SU-DHL-6 (cell line): Measurements from ENCODE around the gene SIL1.

Experiments
- H2AFZ ChIP-seq: fragments of 200-600 bp; sonication (generic); 2 replicates; pipeline ENCODE4 v1.6.1; 2014; ENCODE audit warnings: low read depth, mild to moderate bottlenecking, moderate library complexity, mixed read lengths, antibody characterized with exemption, low read length; ENCODE audit not compliant: severe bottlenecking
- H3F3A ChIP-seq: fragments of 200-600 bp; shearing (Covaris generic); 2 replicates; pipeline ENCODE4 v1.6.0; 2016; ENCODE audit warnings: antibody characterized with exemption, mild to moderate bottlenecking; ENCODE audit not compliant: insufficient read depth
- H3K27ac ChIP-seq: fragments of 200-600 bp; sonication (generic); 2 replicates; pipeline ENCODE4 v1.5.1; 2016; ENCODE audit warnings: low read depth, mild to moderate bottlenecking, low read length, moderate library complexity, mixed read lengths
- H3K27me3 ChIP-seq: fragments of 200-600 bp; sonication (generic), shearing (Covaris generic); 2 replicates; pipeline ENCODE4 v1.6.0; 2014; ENCODE audit warnings: mild to moderate bottlenecking, low read length
- H3K36me3 ChIP-seq: fragments of 200-600 bp; sonication (generic); 2 replicates; pipeline ENCODE4 v1.6.1; 2014; ENCODE audit warnings: mild to moderate bottlenecking, low read length, mixed read lengths
- H3K4me2 ChIP-seq: fragments of 300-600, 200-600 bp; shearing (Covaris generic), sonication (generic); 2 replicates; pipeline ENCODE4 v1.6.0; 2014; ENCODE audit warnings: low read length, low read depth, mild to moderate bottlenecking; ENCODE audit not compliant: poor library complexity, severe bottlenecking
- H3K4me3 ChIP-seq: fragments of 200-600 bp; sonication (generic); 2 replicates; pipeline ENCODE4 v1.5.1; 2014; ENCODE audit warnings: antibody characterized with exemption, low read length, mild to moderate bottlenecking, mixed read lengths; ENCODE audit not compliant: insufficient read depth, poor library complexity, severe bottlenecking
- H3K79me2 ChIP-seq: fragments of 200-600 bp; sonication (generic); 2 replicates; pipeline ENCODE4 v1.6.1; 2014; ENCODE audit warnings: mild to moderate bottlenecking, low read length, moderate library complexity; ENCODE audit not compliant: insufficient read depth
- H3K9ac ChIP-seq: fragments of 200-600 bp; sonication (generic); 2 replicates; pipeline ENCODE4 v1.7.0; 2014; ENCODE audit warnings: mild to moderate bottlenecking, low read length
- H3K9me2 ChIP-seq: fragments of 200-600 bp; sonication (generic); replicated peaks from 2 replicates; pipeline ENCODE4 v1.6.1; 2014; ENCODE audit warnings: low read length; ENCODE audit not compliant: insufficient read depth
- H3K9me3 ChIP-seq: fragments of 200-600 bp; sonication (generic); 2 replicates; pipeline ENCODE4 v1.6.1; 2014; ENCODE audit warnings: low read length, mixed read lengths; ENCODE audit not compliant: insufficient read depth
- H4K20me1 ChIP-seq: fragments of 200-600 bp; sonication (generic); 2 replicates; pipeline ENCODE4 v1.6.1; 2014; ENCODE audit warnings: low read depth, mild to moderate bottlenecking, antibody characterized with exemption, low read length, moderate library complexity, mixed read lengths
- EZH2phosphoT487 ChIP-seq: fragments of 200-600 bp; sonication (generic), shearing (Covaris generic); conservative IDR thresholded peaks from 2 replicates; pipeline ENCODE4 v1.6.1; 2018; ENCODE audit warnings: mild to moderate bottlenecking, antibody characterized with exemption, low read length, moderate library complexity, mixed read lengths
- TF ChIP-seq, protein P1 (sequence below): fragments of 200-600 bp; sonication (generic); IDR thresholded peaks from one replicate; pipeline ENCODE4 v1.5.1; 2017; ENCODE audit warnings: antibody characterized with exemption, mild to moderate bottlenecking, low read length, moderate library complexity; ENCODE audit not compliant: insufficient read depth, poor library complexity, severe bottlenecking

The SIL1 gene

DNA sequence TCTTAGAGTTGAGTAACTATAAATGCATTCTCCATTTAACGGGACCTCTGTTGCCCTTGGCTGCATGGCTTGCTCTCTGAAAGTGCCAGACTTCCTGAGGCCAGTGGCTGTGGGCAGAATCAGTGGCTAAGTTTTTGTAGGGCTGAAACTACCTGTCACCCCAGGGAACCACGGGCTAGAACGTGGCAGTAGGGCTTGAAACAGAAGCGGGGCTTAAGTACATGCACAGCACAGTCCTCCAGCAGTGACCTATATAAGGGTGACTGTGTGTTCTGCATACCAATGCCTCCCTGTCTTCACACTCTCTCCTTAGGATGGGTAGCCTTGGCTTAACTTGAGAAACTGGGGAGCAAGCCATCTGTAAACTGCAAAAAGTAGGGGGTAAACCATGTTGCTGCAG lies 279.5 kb downstream of the SIL1 start:
- no peak overlapping the region for H2AFZ ChIP-seq
- no peaks in the 10 kb centered on the region for H3K27me3 ChIP-seq
- H3K27ac ChIP-seq, result no peak overlapping the region
- H3K36me3 ChIP-seq, result no peaks in the 10 kb centered on the region
- no peaks in the 10 kb centered on the region for H3K9me3 ChIP-seq
- no peak overlapping the region for H3K4me2 ChIP-seq
- no peak overlapping the region for H3K9ac ChIP-seq
- TF ChIP-seq, protein P1, sequence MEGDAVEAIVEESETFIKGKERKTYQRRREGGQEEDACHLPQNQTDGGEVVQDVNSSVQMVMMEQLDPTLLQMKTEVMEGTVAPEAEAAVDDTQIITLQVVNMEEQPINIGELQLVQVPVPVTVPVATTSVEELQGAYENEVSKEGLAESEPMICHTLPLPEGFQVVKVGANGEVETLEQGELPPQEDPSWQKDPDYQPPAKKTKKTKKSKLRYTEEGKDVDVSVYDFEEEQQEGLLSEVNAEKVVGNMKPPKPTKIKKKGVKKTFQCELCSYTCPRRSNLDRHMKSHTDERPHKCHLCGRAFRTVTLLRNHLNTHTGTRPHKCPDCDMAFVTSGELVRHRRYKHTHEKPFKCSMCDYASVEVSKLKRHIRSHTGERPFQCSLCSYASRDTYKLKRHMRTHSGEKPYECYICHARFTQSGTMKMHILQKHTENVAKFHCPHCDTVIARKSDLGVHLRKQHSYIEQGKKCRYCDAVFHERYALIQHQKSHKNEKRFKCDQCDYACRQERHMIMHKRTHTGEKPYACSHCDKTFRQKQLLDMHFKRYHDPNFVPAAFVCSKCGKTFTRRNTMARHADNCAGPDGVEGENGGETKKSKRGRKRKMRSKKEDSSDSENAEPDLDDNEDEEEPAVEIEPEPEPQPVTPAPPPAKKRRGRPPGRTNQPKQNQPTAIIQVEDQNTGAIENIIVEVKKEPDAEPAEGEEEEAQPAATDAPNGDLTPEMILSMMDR, result no peak
- TF ChIP-seq EZH2phosphoT487, result no peak
- no peaks in the 10 kb centered on the region for H3F3A ChIP-seq
- no peaks in the 10 kb centered on the region for H4K20me1 ChIP-seq
- no peaks in the 10 kb centered on the region for H3K79me2 ChIP-seq
- H3K9me2 ChIP-seq, result no peaks in the 10 kb centered on the region
- no peak overlapping the region for H3K4me3 ChIP-seq

DNA sequence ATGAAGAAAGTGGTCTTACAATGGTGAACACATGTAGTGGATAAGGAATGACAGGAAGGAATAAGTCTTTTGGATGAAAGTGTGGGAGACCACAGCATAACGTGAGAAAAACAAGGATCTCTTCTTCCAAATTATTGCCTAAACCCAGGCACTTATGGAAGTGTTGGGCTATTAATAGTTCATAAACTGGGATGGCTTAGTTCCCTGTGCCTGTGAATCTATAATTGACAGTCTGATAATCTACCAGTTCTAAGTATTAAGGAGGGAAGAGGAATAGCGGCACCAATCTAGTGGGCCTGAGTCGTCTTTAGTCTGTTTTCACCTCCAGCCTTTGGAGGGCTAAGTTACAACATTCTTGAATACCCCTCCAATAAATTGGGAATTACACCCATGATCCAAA lies 283.8 kb downstream of the SIL1 start:
- Histone ChIP-seq H2AFZ (no peak overlapping the region), H3K9me2 (no peaks in the 10 kb centered on the region), H3K4me2 (no peak overlapping the region), H3K27ac (no peak overlapping the region), H3K9me3 (no peaks in the 10 kb centered on the region), H3K79me2 (no peaks in the 10 kb centered on the region), H3F3A (no peaks in the 10 kb centered on the region), H3K36me3 (no peaks in the 10 kb centered on the region), H4K20me1 (no peaks in the 10 kb centered on the region), H3K4me3 (no peak overlapping the region), H3K9ac (no peak overlapping the region), H3K27me3 (no peaks in the 10 kb centered on the region)
- no peak for TF ChIP-seq EZH2phosphoT487
- TF ChIP-seq, protein P1, result no peak

DNA sequence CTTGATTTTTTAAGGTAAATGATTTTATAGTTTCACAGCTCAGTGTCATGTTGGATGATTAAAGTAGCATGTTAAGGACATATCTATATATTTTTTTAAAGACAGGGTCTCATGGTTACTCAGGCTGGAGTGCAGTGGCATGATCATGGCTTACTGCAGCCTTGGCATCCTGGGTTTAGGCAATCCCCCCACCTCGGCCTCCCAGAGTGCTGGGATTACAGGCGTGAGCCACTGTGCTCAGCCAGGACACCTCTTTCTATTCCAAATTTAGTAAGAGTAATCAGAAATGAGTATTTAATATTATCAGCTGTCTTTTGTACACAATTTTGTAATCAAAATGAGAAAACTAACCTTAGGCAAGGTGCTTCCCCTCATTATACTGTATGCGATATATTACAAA lies 284.4 kb downstream of the SIL1 start:
- no peaks in the 10 kb centered on the region for H3F3A ChIP-seq
- no peak overlapping the region for H3K4me2 ChIP-seq
- no peaks in the 10 kb centered on the region for H3K27me3 ChIP-seq
- H3K79me2 ChIP-seq, result no peaks in the 10 kb centered on the region
- no peak overlapping the region for H3K9ac ChIP-seq
- no peaks in the 10 kb centered on the region for H4K20me1 ChIP-seq
- no peak overlapping the region for H2AFZ ChIP-seq
- no peaks in the 10 kb centered on the region for H3K9me2 ChIP-seq
- no peaks in the 10 kb centered on the region for H3K36me3 ChIP-seq
- no peaks in the 10 kb centered on the region for H3K9me3 ChIP-seq
- H3K27ac ChIP-seq, result no peak overlapping the region
- TF ChIP-seq, protein P1, result no peak
- no peak for TF ChIP-seq EZH2phosphoT487
- H3K4me3 ChIP-seq, result no peak overlapping the region

DNA sequence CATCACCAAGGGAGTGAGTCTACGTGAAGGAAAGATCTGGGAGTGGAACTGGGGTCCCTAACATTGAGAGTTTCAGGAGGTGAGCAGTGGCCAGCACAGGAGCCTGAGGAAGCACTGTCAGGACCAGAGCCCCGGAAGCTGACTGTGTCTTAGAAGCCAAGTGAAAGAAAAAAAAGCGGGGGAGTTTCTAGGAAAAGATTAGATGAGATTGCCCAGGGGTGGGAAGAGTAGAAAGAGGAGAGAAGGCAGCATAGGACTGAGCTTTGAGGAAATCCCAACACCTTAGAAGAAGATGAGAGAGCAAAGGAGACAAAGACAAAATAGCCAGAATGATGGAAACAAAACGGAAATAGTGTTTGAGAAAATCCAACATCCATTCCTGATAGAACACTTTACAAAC lies 286.1 kb downstream of the SIL1 start:
- no peak for TF ChIP-seq EZH2phosphoT487
- TF ChIP-seq, protein P1, result no peak
- Histone ChIP-seq H3K4me3 (no peak overlapping the region), H3K4me2 (no peak overlapping the region), H3K27me3 (no peaks in the 10 kb centered on the region), H2AFZ (no peak overlapping the region), H3K27ac (no peak overlapping the region), H3K79me2 (no peaks in the 10 kb centered on the region), H3F3A (no peaks in the 10 kb centered on the region), H3K9ac (no peak overlapping the region), H3K36me3 (no peaks in the 10 kb centered on the region), H3K9me2 (no peaks in the 10 kb centered on the region), H4K20me1 (no peaks in the 10 kb centered on the region), H3K9me3 (no peaks in the 10 kb centered on the region)
